HuH-7.5 (cell line): ENCODE measurements around the gene ITGAE.
A peak's percentile ranks its signal among the peaks of the same experiment; 100 is the strongest.
"Not testable (repeated sequence)": the region's sequence is repeated elsewhere in the genome, so short reads cannot be mapped to it uniquely, and the experiment has no call there.

Experiments used
- DNase-seq: peaks from one replicate; pipeline ENCODE4 v3.0.0; 2011; ENCODE audit warnings: low spot score

The ITGAE gene

GRCh38 chr17:3728099-3728498 is 72.9 kb downstream of the ITGAE start:
- DNase-seq: not testable (repeated sequence)

- DNase-seq: no peak
These were observed 73.9 kb downstream of the ITGAE start for GRCh38 chr17:3727041-3727440.

- no peak for DNase-seq
These were observed 76.5 kb downstream of the ITGAE start for GRCh38 chr17:3724378-3725077.

GRCh38 chr17:3723556-3724377 is 77.2 kb downstream of the ITGAE start, which contains the start of gene HASPIN:
Gene HASPIN (plus strand): TSS chr17:3723903. CDS start chr17:3723936, 33 bp downstream.
- DNase-seq: peak; percentile 92

GRCh38 chr17:3723188-3723555 is 77.8 kb downstream of the ITGAE start:
- DNase-seq: no peak

- DNase-seq: no peak
These were observed 78.3 kb downstream of the ITGAE start for GRCh38 chr17:3722716-3723115.

- no peak for DNase-seq
These were observed 81.7 kb downstream of the ITGAE start for GRCh38 chr17:3719265-3719664.

GRCh38 chr17:3718201-3718600 is 82.8 kb downstream of the ITGAE start:
- no peak for DNase-seq

- DNase-seq: no peak
These were observed 85.7 kb downstream of the ITGAE start for GRCh38 chr17:3715296-3715695.

GRCh38 chr17:3712811-3713463 is 88.1 kb downstream of the ITGAE start:
- DNase-seq: no peak

GRCh38 chr17:3710951-3711383 is 90.0 kb downstream of the ITGAE start:
- no peak for DNase-seq

- no peak for DNase-seq
These were observed 92.6 kb downstream of the ITGAE start for GRCh38 chr17:3708366-3708765.

- DNase-seq: not testable (repeated sequence)
These were observed 95.3 kb downstream of the ITGAE start for GRCh38 chr17:3705718-3705984.

- no peak for DNase-seq
These were observed 95.9 kb downstream of the ITGAE start for GRCh38 chr17:3704931-3705717.

- not testable (repeated sequence) for DNase-seq
These were observed 98.9 kb downstream of the ITGAE start for GRCh38 chr17:3702041-3702539.

- DNase-seq: no peak
These were observed 101.0 kb downstream of the ITGAE start for GRCh38 chr17:3699951-3700350.

GRCh38 chr17:3698139-3698538 is 102.8 kb downstream of the ITGAE start:
- DNase-seq: no peak

- DNase-seq: no peak
These were observed 103.9 kb downstream of the ITGAE start for GRCh38 chr17:3697103-3697476.

- DNase-seq: no peak
These were observed 105.1 kb downstream of the ITGAE start, which contains the start of gene P2RX5 for GRCh38 chr17:3695723-3696411. Gene P2RX5 (minus strand): TSS chr17:3696155. CDS start chr17:3696005, 150 bp downstream.

GRCh38 chr17:3695129-3695722 is 105.8 kb downstream of the ITGAE start:
- DNase-seq: no peak

- DNase-seq: no peak
These were observed 107.2 kb downstream of the ITGAE start for GRCh38 chr17:3693829-3694231.
